GM12801 (cell line): ENCODE data around the gene RHOT1.

ENCODE experiments used
- TF ChIP-seq, protein P1 (sequence below): IDR thresholded peaks from one replicate; pipeline ENCODE4 v1.5.1; 2011; ENCODE audit warnings: control low read depth; ENCODE audit not compliant: insufficient read length; ENCODE audit errors: extremely low read depth

Gene RHOT1

DNA sequence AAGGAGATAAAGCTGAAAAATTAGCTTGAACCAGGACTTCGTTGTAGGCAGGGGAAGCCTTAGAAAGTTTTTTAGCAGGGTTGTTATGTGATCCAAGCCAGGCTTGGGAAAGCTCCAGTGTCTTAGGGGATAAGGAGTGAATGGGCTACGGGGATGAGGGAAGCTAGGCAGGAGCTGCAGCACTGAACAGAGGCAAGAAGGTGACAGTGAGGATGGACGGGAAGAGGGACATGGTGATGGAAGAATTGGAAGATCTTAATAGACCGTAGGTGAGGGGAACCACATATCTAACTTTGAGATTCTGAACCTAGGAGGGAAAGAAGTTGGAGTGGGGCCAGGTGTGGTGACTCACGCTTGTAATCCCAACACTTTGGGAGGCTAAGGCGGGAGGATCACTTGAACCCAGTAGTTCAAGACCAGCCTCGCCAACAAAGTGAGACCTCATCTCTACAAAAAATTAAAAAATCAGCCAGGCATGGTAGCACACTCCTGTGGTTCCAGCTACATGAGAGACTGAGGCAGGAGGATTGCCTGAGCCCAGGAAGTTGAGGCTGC lies 126.5 kb downstream of the RHOT1 start:
- TF ChIP-seq, protein P1, sequence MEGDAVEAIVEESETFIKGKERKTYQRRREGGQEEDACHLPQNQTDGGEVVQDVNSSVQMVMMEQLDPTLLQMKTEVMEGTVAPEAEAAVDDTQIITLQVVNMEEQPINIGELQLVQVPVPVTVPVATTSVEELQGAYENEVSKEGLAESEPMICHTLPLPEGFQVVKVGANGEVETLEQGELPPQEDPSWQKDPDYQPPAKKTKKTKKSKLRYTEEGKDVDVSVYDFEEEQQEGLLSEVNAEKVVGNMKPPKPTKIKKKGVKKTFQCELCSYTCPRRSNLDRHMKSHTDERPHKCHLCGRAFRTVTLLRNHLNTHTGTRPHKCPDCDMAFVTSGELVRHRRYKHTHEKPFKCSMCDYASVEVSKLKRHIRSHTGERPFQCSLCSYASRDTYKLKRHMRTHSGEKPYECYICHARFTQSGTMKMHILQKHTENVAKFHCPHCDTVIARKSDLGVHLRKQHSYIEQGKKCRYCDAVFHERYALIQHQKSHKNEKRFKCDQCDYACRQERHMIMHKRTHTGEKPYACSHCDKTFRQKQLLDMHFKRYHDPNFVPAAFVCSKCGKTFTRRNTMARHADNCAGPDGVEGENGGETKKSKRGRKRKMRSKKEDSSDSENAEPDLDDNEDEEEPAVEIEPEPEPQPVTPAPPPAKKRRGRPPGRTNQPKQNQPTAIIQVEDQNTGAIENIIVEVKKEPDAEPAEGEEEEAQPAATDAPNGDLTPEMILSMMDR, result no peak

DNA sequence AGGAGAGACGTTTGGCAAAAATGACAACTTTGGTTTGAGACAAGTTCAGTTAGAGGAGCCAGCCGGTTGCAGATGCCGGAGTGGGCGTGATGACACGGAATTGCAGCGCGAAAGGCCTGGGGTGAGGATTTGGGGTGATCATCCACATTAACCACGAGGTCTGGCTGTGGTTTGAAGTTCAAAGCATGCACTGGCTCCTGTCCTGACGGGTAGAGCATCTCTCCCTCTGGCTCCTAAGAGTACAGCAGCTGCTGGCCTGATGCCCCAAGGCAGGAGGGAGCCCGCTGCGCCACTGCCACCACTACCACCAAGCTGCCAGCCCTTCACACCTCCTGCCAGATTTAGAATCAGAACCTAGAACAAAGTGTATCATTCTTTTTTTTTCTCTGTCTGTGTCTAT lies 127.1 kb downstream of the RHOT1 start:
- TF ChIP-seq, protein P1, result no peak

DNA sequence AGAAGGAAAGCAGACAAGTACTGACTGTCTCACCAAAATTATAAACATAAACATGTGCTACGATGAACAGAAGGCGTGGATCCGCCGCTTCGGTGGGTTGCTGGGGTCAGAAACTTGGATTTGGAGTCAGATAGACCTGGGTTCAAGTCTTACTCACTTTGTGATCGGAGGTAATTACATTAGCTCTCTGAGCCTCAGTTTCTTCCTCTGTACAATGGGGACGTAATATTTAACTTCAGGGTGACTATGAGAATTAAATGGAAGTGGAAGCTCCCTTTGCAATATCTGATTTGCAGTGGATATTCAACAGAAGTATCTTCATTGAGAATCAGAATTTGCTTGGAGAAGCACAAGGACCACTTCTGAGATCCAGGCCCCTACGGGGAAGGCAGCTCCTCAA lies 129.5 kb downstream of the RHOT1 start:
- TF ChIP-seq, protein P1, result no peak

DNA sequence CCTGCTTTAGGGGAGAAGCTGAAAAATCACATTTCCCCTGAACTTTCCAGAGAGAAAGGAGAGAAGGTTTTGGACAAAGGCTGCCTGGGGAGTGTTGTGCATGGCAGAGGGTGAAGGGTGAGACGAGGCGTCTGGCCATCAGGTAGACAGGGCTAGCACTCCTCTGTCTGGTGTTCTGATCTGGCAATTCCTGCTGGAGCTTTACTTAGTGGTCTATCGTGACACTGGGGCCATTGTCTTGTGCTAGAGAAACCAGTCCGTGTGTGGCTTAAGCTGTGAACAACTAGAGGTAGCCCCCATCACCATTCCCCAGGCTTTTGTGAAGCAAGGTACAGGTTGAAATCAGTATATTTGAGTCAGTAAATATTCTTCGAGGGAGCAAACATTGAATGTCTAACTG lies 131.8 kb downstream of the RHOT1 start:
- TF ChIP-seq, protein P1, result no peak

DNA sequence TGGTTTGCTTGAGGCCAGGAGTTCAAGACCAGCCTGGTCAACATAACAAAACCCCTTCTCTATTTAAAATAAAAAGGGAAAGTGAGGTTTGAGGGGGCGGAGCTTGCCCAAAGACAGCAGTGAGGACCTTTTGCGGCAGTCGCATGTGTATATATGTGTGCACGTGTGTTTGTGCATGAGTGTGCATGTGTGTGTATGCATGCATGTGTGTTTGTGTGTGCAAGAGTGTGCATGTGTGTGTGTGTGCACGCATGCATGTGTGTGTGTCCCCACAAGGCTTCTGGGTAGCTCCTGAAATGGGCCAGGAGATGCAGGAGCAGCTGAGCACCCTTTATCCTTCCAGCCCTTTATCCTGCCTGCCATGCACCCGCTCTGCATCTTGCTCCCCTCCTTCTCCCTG lies 132.3 kb downstream of the RHOT1 start:
- TF ChIP-seq, protein P1, result no peak
